Mammary epithelial cell (primary cell): ENCODE data around the gene COPG2.

Experiments used
- CTCF ChIP-seq, 2 donors: IDR thresholded peaks in 1 of 2; conservative IDR thresholded peaks in 1 of 2; 2 replicates each; pipeline ENCODE4 v1.5.1; 2011 to 2012; ENCODE audit warnings: inconsistent platforms in 2 of 2, low read length in 2 of 2, mild to moderate bottlenecking in 2 of 2, control low read depth in 1 of 2, low read depth in 1 of 2; ENCODE audit not compliant: insufficient read depth in 1 of 2; ENCODE audit errors: extremely low read depth in 1 of 2
- EZH2 ChIP-seq: IDR thresholded peaks from 2 replicates; pipeline ENCODE4 v1.6.1; 2012; ENCODE audit warnings: low read length, inconsistent platforms, borderline replicate concordance

DNA sequence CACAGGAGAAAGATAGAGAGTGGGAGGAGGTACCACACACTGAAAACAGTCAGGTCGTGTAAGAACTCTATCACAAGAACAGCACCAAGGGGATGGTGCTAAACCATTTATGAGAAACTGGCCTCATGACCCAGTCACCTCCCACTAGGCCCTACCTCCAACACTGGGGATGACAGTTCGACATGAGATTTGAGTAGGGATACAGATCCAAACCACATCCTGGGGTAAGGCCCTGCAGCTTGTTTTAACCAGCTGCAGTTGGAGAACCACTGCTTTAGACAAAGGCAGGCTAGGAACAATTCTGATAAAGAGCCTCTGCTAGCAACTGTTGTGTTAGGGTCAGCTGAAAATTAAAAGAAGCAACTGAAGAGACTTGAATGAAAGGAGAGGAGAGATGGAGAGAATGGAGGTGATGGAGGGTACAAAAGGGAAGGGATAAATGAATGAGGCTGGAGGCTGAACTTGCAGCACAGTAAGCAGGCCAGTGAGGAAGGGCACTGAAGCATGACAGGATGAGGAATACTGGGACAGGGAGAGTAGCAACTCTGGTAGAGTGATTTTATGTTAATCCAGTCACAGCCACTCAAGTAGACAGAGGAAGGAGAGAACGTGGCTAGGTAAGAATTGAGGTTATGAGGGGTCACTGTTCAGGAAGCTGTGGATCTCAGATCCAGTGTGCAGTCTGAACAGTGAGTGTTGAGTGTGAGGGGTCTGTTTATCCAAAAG, 153.1 kb downstream of the COPG2 start:
- TF ChIP-seq CTCF (conservative IDR thresholded peaks at IDR 0.05 in 1 of 2, IDR thresholded peaks at IDR 0.05 in 1 of 2; ENCODE audit: extremely low read depth in 1 of 2, insufficient read depth in 1 of 2, low read depth in 1 of 2, low read length in 2 of 2): no peak
- TF ChIP-seq EZH2: no peak
